ENCODE data around the gene USP49.

DNA sequence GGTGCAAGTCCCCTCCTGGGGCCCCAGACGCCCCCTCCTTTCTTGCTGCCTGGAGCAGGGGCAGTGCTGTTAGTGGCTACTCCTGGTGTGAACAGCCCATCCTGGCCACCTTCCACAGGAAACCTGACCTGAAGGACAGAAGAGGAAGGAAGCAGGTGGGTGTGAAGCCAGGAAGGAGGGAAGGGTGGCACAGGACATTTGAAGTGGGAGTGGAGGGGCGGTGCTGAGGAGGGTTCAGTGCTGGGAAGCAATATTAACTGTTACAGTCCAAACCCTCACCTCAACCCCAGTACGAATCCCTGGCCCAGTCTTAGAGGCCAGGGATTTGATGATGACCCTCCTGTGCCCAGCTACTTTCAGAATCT lies 113.8 kb downstream of the USP49 start:
- TF ChIP-seq POLR2AphosphoS5 (IDR thresholded peaks at IDR 0.05; ENCODE audit: low read length) (no peak), MTA3 (IDR thresholded peaks at IDR 0.05; ENCODE audit: borderline replicate concordance, low read length) (no peak), USF2 (IDR thresholded peaks at IDR 0.05; ENCODE audit: borderline replicate concordance, low read depth, low read length) (no peak), GABPA (IDR thresholded peaks at IDR 0.05; ENCODE audit: low read depth) (no peak), ZZZ3 (IDR thresholded peaks at IDR 0.05; ENCODE audit: control insufficient read depth, insufficient read length, low read depth) (no peak), EZH2 (IDR thresholded peaks at IDR 0.05; ENCODE audit: borderline replicate concordance, control insufficient read depth, low read depth, low read length) (no peak), POLR2A (IDR thresholded peaks at IDR 0.05; ENCODE audit: low read depth, low read length) (no peak), RELA (IDR thresholded peaks at IDR 0.05; ENCODE audit: borderline replicate concordance, partially characterized antibody) (no peak), ZNF207 (IDR thresholded peaks at IDR 0.05; ENCODE audit: borderline replicate concordance) (no peak), CTCF (IDR thresholded peaks at IDR 0.05 in 2 of 3, conservative IDR thresholded peaks at IDR 0.05 in 1 of 3; ENCODE audit: control insufficient read depth in 2 of 3, extremely low read depth in 1 of 3, insufficient read depth in 1 of 3, low read depth in 3 of 3, low read length in 3 of 3) (no peak), RB1 (IDR thresholded peaks at IDR 0.05; ENCODE audit: borderline replicate concordance) (no peak), CBX5 (IDR thresholded peaks at IDR 0.05; ENCODE audit: low read depth) (no peak)
- TF ChIP-seq, protein P1, sequence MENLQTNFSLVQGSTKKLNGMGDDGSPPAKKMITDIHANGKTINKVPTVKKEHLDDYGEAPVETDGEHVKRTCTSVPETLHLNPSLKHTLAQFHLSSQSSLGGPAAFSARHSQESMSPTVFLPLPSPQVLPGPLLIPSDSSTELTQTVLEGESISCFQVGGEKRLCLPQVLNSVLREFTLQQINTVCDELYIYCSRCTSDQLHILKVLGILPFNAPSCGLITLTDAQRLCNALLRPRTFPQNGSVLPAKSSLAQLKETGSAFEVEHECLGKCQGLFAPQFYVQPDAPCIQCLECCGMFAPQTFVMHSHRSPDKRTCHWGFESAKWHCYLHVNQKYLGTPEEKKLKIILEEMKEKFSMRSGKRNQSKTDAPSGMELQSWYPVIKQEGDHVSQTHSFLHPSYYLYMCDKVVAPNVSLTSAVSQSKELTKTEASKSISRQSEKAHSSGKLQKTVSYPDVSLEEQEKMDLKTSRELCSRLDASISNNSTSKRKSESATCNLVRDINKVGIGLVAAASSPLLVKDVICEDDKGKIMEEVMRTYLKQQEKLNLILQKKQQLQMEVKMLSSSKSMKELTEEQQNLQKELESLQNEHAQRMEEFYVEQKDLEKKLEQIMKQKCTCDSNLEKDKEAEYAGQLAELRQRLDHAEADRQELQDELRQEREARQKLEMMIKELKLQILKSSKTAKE (IDR thresholded peaks at IDR 0.05; ENCODE audit: low read depth, poor library complexity, severe bottlenecking), result no peak

Measured in GM12878 (cell line).